IMR-90 (cell line): Measurements from ENCODE around the gene DMD. TPM values are rescaled to one million over a fixed set of nuclear protein-coding genes. Genes with fewer than 3 reads are reported as not detected.

Source experiments
- ATAC-seq: fragments of 200-7000 bp; cut with Tn5 transposase; 2 replicates; pipeline ENCODE4 v1.9.1; 2020; ENCODE audit warnings: low read depth, mild to moderate bottlenecking, moderate library complexity
- BruUV-seq: library from RNA; stranded (reverse); fragments of 400-500 nt; replicated peaks from 2 replicates; lab custom pipeline; 2021; lab: Mats Ljungman, UMichigan
- CTCF ChIA-PET: fragments of 300-600 bp; formaldehyde crosslinking; extraction: SDS; loops from one replicate; lab custom pipeline; 2021; ENCODE audit warnings: antibody characterized with exemption; lab: Yijun Ruan, JAX
- POLR2A ChIA-PET: fragments of 300-600 bp; sonication (Branson Sonifier 250); formaldehyde crosslinking; loops from one replicate; lab custom pipeline; 2022; ENCODE audit warnings: antibody characterized with exemption; ENCODE audit not compliant: unreplicated experiment; lab: Charles Lee
- DNase-seq: peaks from one replicate; pipeline ENCODE4 v3.0.0; 2013
- H2AFZ ChIP-seq: replicated peaks from 2 replicates; pipeline ENCODE3; 2013; ENCODE audit warnings: low read length, mild to moderate bottlenecking; ENCODE audit not compliant: poor library complexity
- H2AK5ac ChIP-seq: 2 replicates; pipeline ENCODE4 v1.6.1; 2013; ENCODE audit warnings: low read depth, low read length, inconsistent platforms
- H2AK9ac ChIP-seq: replicated peaks from 2 replicates; pipeline ENCODE3; 2013; ENCODE audit warnings: mild to moderate bottlenecking, low read depth, low read length, moderate library complexity; ENCODE audit not compliant: poor library complexity
- H2BK120ac ChIP-seq: 2 replicates; pipeline ENCODE4 v1.6.1; 2013; ENCODE audit warnings: low read depth, low read length, inconsistent platforms
- H2BK15ac ChIP-seq: 3 replicates; pipeline ENCODE4 v1.6.1; 2013; ENCODE audit warnings: low read depth, low read length, inconsistent platforms
- H2BK20ac ChIP-seq: 2 replicates; pipeline ENCODE4 v1.6.1; 2013; ENCODE audit warnings: low read depth, mild to moderate bottlenecking, inconsistent platforms, low read length, moderate library complexity
- H2BK5ac ChIP-seq: 2 replicates; pipeline ENCODE4 v1.6.1; 2013; ENCODE audit warnings: mild to moderate bottlenecking, low read depth, low read length, inconsistent platforms; ENCODE audit not compliant: poor library complexity, severe bottlenecking
- H3K14ac ChIP-seq: replicated peaks from 2 replicates; pipeline ENCODE4 v1.6.1; 2013; ENCODE audit warnings: low read depth, low read length, inconsistent platforms
- H3K18ac ChIP-seq: 2 replicates; pipeline ENCODE4 v1.6.1; 2013; ENCODE audit warnings: low read depth, low read length, control low read depth
- H3K23ac ChIP-seq: 2 replicates; pipeline ENCODE4 v1.6.1; 2013; ENCODE audit warnings: low read depth, low read length, inconsistent platforms
- H3K27ac ChIP-seq: 2 replicates; pipeline ENCODE4 v1.5.1; 2013; ENCODE audit warnings: mild to moderate bottlenecking, control low read depth, low read length; ENCODE audit not compliant: insufficient read depth
- H3K27me3 ChIP-seq: 2 replicates; pipeline ENCODE4 v1.6.1; 2013; ENCODE audit warnings: low read length; ENCODE audit not compliant: control insufficient read depth, insufficient read depth
- H3K36me3 ChIP-seq: 2 replicates; pipeline ENCODE4 v1.6.1; 2013; ENCODE audit warnings: low read length, mixed read lengths; ENCODE audit not compliant: control insufficient read depth, insufficient read depth
- H3K4ac ChIP-seq: 2 replicates; pipeline ENCODE4 v1.6.1; 2013; ENCODE audit warnings: low read depth, low read length, inconsistent platforms
- H3K4me1 ChIP-seq: 2 replicates; pipeline ENCODE4 v1.6.1; 2013; ENCODE audit warnings: low read length, mixed read lengths; ENCODE audit not compliant: control insufficient read depth, insufficient read depth
- H3K4me2 ChIP-seq: 2 replicates; pipeline ENCODE4 v1.6.1; 2013; ENCODE audit warnings: low read depth, mild to moderate bottlenecking, control low read depth, low read length, moderate library complexity
- H3K4me3 ChIP-seq: 2 replicates; pipeline ENCODE4 v1.5.1; 2013; ENCODE audit warnings: low read depth, mild to moderate bottlenecking, control low read depth, low read length, moderate library complexity; ENCODE audit not compliant: insufficient read depth
- H3K56ac ChIP-seq: 2 replicates; pipeline ENCODE4 v1.6.1; 2013; ENCODE audit warnings: low read length, inconsistent platforms; ENCODE audit not compliant: insufficient read depth; ENCODE audit errors: extremely low read depth
- H3K79me1 ChIP-seq, 2 experiments: 2 replicates each; pipeline ENCODE4 v1.6.1; 2013; ENCODE audit warnings: low read length in 2 of 2, inconsistent platforms in 1 of 2, low read depth in 1 of 2
- H3K9ac ChIP-seq: 2 replicates; pipeline ENCODE4 v1.6.1; 2013; ENCODE audit warnings: low read depth, low read length, control low read depth
- H3K9me1 ChIP-seq: 2 replicates; pipeline ENCODE4 v1.6.1; 2013; ENCODE audit warnings: low read length, inconsistent platforms; ENCODE audit not compliant: insufficient read depth
- H3K9me3 ChIP-seq: 2 replicates; pipeline ENCODE4 v1.6.1; 2013; ENCODE audit warnings: low read length; ENCODE audit not compliant: control insufficient read depth, insufficient read depth
- H4K20me1 ChIP-seq: 2 replicates; pipeline ENCODE4 v1.6.1; 2013; ENCODE audit warnings: low read length, inconsistent platforms; ENCODE audit not compliant: insufficient read depth
- H4K5ac ChIP-seq: 2 replicates; pipeline ENCODE4 v1.6.1; 2013; ENCODE audit warnings: mild to moderate bottlenecking, low read depth, low read length, control low read depth
- H4K8ac ChIP-seq, 2 experiments: 2 replicates each; pipeline ENCODE4 v1.6.1; 2013; ENCODE audit warnings: low read depth in 2 of 2, low read length in 2 of 2, control low read depth in 1 of 2, inconsistent platforms in 1 of 2
- H4K91ac ChIP-seq: 2 replicates; pipeline ENCODE4 v1.6.1; 2013; ENCODE audit warnings: low read depth, low read length, inconsistent platforms; ENCODE audit not compliant: insufficient read depth
- CEBPB ChIP-seq: IDR thresholded peaks from 2 replicates; pipeline ENCODE4 v1.6.1; 2012; ENCODE audit warnings: low read depth, low read length, improper control_type of control experiment
- CHD1 ChIP-seq: IDR thresholded peaks from 2 replicates; pipeline ENCODE4 v1.6.1; 2012; ENCODE audit warnings: low read depth, low read length, improper control_type of control experiment
- FOS ChIP-seq: fragments of 150-350 bp; IDR thresholded peaks from 2 replicates; pipeline ENCODE4 v1.6.1; 2016; ENCODE audit warnings: low read depth, low read length
- MAFK ChIP-seq: IDR thresholded peaks from 2 replicates; pipeline ENCODE4 v1.6.1; 2012; ENCODE audit warnings: low read depth, low read length, improper control_type of control experiment
- MAZ ChIP-seq: IDR thresholded peaks from 2 replicates; pipeline ENCODE4 v1.6.1; 2012; ENCODE audit warnings: low read depth, mild to moderate bottlenecking, low read length, improper control_type of control experiment, moderate library complexity, borderline replicate concordance
- MXI1 ChIP-seq: IDR thresholded peaks from 2 replicates; pipeline ENCODE4 v1.6.1; 2012; ENCODE audit warnings: low read depth, mild to moderate bottlenecking, low read length, moderate library complexity, borderline replicate concordance
- NFE2L2 ChIP-seq: fragments of 150-350 bp; IDR thresholded peaks from 2 replicates; pipeline ENCODE4 v1.6.1; 2016; ENCODE audit warnings: low read depth, mild to moderate bottlenecking, low read length
- POLR2A ChIP-seq: IDR thresholded peaks from 2 replicates; pipeline ENCODE4 v1.6.1; 2012; ENCODE audit warnings: mild to moderate bottlenecking, low read depth, low read length
- RAD21 ChIP-seq: IDR thresholded peaks from 2 replicates; pipeline ENCODE4 v1.6.1; 2012; ENCODE audit warnings: low read length, improper control_type of control experiment
- RCOR1 ChIP-seq: IDR thresholded peaks from 2 replicates; pipeline ENCODE4 v1.6.1; 2012; ENCODE audit warnings: mild to moderate bottlenecking, low read length, improper control_type of control experiment; ENCODE audit not compliant: insufficient replicate concordance
- RFX5 ChIP-seq: IDR thresholded peaks from 2 replicates; pipeline ENCODE4 v1.8.0; 2012; ENCODE audit warnings: low read depth, mild to moderate bottlenecking, low read length, moderate library complexity
- SMC3 ChIP-seq: fragments of 150-350 bp; IDR thresholded peaks from 2 replicates; pipeline ENCODE4 v1.6.1; 2016; ENCODE audit warnings: low read depth, mild to moderate bottlenecking, antibody characterized with exemption, low read length, moderate library complexity
- WGBS, 2 experiments: methylation state at CpG; one replicate each; pipeline versions ENCODE4 v1.1.5 to v1.1.7; 2013; ENCODE audit warnings: missing lambda C conversion rate in 2 of 2; ENCODE audit not compliant: insufficient read length in 1 of 2; ENCODE audit errors: extremely low coverage in 2 of 2; 5-methylcytosine and 5-hydroxymethylcytosine counted together
- dilution Hi-C: fragments of 300-500 bp; cut with HindIII; formaldehyde crosslinking; loops from one replicate; pipeline ENCODE4 v1.14.3; 2018; ENCODE audit warnings: low sequenced_read_pairs; ENCODE audit not compliant: unreplicated experiment
- in situ Hi-C: fragments of 300-500 bp; cut with MboI; formaldehyde crosslinking; loops from 3 replicates; pipeline ENCODE4 v1.14.3; 2019; ENCODE audit warnings: low sequenced_read_pairs, inconsistent platforms, mixed read lengths
- intact Hi-C: fragments of 100-400 bp; cut with micrococcal nuclease; formaldehyde crosslinking; loops from 2 replicates; pipeline ENCODE4 v1.10.0; 2022
- polyA plus RNA-seq, 3 experiments: library from polyadenylated mRNA; depleted of rRNA; stranded (reverse); fragments of >200 nt; gene quantifications; 2 replicates each; pipeline ENCODE4 v1.2.3, GENCODE V29; 2012; ENCODE audit warnings: low replicate concordance in 1 of 3
- total RNA-seq: library from RNA; depleted of rRNA; stranded (reverse); fragments of >200 nt; gene quantifications from 2 replicates; pipeline ENCODE4 v1.2.3, GENCODE V29; 2012
- TF ChIP-seq, protein P1 (sequence below): fragments of 150-350 bp; IDR thresholded peaks from 2 replicates; pipeline ENCODE4 v1.6.1; 2017; ENCODE audit warnings: mild to moderate bottlenecking, antibody characterized with exemption, low read length, low read depth
- TF ChIP-seq, protein P2 (sequence below): conservative IDR thresholded peaks from 2 replicates; pipeline ENCODE4 v1.5.1; 2012; ENCODE audit warnings: mild to moderate bottlenecking, low read depth, low read length, improper control_type of control experiment

DMD gene
- total and polyA plus RNA-seq, 2 of the 4 experiments (the other 2 are of a cell fraction), result 6.6 to 11.8 TPM

DNA sequence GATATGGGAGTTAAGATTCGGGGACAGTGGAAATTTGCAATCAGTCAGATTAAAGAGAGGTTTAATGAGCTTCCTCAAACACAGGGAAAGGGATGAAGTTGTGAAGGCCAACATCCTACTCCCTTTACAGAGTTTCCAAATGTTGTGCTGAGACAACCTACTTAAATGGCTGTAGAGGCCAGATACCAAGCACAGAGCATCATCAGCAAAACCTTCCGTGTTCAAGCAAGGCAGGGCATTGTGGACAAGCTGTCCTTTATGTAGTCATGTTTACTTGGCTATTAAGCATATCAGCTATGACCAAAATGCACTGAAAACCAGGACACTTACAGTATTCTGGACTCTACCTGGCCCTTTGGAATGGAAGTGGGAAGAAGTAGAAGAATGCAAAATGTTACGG is 197.3 kb downstream of the DMD start:
- no peak for ATAC-seq
- Histone ChIP-seq H3K9me3 (peaks cover 2% of the 10 kb centered on the region; the same call in 1 of the 2 replicates), H3K4me1 (no peaks in the 10 kb centered on the region)

More for the DNA sequence above, 197.3 kb downstream of the DMD start:
- dilution Hi-C loops, result no loop called here
- no peak overlapping the region for H2BK20ac ChIP-seq
- H2BK120ac ChIP-seq, result no peak overlapping the region
- in situ Hi-C loops, result no loop called here
- no TSS peak for BruUV-seq
- H3K4me3 ChIP-seq, result no peak overlapping the region
- H4K5ac ChIP-seq, result no peak overlapping the region
- DNase-seq, result no peak
- no peaks in the 10 kb centered on the region for H3K27me3 ChIP-seq
- no peaks in the 10 kb centered on the region for H4K20me1 ChIP-seq
- no peak overlapping the region for H2BK15ac ChIP-seq
- no peak overlapping the region for H2BK5ac ChIP-seq
- no peaks in the 10 kb centered on the region for H3K9me1 ChIP-seq
- no peak overlapping the region for H4K8ac ChIP-seq
- H3K56ac ChIP-seq, result no peak overlapping the region
- H3K79me1 ChIP-seq, result no peaks in the 10 kb centered on the region
- H3K4me2 ChIP-seq, result no peak overlapping the region
- no peak overlapping the region for H3K18ac ChIP-seq
- POLR2A ChIA-PET, result no interaction called here
- H3K9ac ChIP-seq, result no peak overlapping the region
- H2AK9ac ChIP-seq, result no peak overlapping the region
- H4K91ac ChIP-seq, result no peak overlapping the region
- WGBS, 2 experiments, result no CpG with 5 or more reads among the region's 3 CpGs
- no peak overlapping the region for H3K4ac ChIP-seq
- no peak for TF ChIP-seq POLR2A
- TF ChIP-seq FOS, result no peak
- no peak for TF ChIP-seq RAD21
- TF ChIP-seq RCOR1, result no peak
- no peak for TF ChIP-seq NFE2L2
- TF ChIP-seq CEBPB, result no peak
- no peak for TF ChIP-seq MAFK
- no peak for TF ChIP-seq SMC3
- no peak for TF ChIP-seq MAZ
- no peak for TF ChIP-seq RFX5
- TF ChIP-seq, protein P1, sequence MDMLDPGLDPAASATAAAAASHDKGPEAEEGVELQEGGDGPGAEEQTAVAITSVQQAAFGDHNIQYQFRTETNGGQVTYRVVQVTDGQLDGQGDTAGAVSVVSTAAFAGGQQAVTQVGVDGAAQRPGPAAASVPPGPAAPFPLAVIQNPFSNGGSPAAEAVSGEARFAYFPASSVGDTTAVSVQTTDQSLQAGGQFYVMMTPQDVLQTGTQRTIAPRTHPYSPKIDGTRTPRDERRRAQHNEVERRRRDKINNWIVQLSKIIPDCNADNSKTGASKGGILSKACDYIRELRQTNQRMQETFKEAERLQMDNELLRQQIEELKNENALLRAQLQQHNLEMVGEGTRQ, result no peak
- no peak for TF ChIP-seq CHD1
- TF ChIP-seq, protein P2, sequence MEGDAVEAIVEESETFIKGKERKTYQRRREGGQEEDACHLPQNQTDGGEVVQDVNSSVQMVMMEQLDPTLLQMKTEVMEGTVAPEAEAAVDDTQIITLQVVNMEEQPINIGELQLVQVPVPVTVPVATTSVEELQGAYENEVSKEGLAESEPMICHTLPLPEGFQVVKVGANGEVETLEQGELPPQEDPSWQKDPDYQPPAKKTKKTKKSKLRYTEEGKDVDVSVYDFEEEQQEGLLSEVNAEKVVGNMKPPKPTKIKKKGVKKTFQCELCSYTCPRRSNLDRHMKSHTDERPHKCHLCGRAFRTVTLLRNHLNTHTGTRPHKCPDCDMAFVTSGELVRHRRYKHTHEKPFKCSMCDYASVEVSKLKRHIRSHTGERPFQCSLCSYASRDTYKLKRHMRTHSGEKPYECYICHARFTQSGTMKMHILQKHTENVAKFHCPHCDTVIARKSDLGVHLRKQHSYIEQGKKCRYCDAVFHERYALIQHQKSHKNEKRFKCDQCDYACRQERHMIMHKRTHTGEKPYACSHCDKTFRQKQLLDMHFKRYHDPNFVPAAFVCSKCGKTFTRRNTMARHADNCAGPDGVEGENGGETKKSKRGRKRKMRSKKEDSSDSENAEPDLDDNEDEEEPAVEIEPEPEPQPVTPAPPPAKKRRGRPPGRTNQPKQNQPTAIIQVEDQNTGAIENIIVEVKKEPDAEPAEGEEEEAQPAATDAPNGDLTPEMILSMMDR, result no peak
- TF ChIP-seq MXI1, result no peak
- H2AK5ac ChIP-seq, result no peak overlapping the region
- no peaks in the 10 kb centered on the region for H3K36me3 ChIP-seq
- H3K27ac ChIP-seq, result no peak overlapping the region
- CTCF ChIA-PET, result no interaction called here
- no peak overlapping the region for H3K14ac ChIP-seq
- H3K23ac ChIP-seq, result no peak overlapping the region
- no peak overlapping the region for H2AFZ ChIP-seq
- intact Hi-C loops, result no loop called here
